ENCODE results near the gene FHIP1B. TPM values are rescaled to one million over a fixed set of nuclear protein-coding genes. Genes with fewer than 3 reads are reported as not detected.

FHIP1B gene
- total RNA-seq, 2 donors from 2014 or later: 26.7 to 37.6 TPM

- no peak for TF ChIP-seq CTCF (IDR thresholded peaks at IDR 0.05)
- no peak for DNase-seq (ENCODE audit: low spot score)
- Histone ChIP-seq H3K9me3 (no peaks in the 10 kb centered on the region), H3K4me1 (no peaks in the 10 kb centered on the region), H3K27me3 (no peaks in the 10 kb centered on the region), H3K36me3 (no peaks in the 10 kb centered on the region), H3K27ac (no peak overlapping the region), H3K4me3 (no peak overlapping the region)
Measured at GRCh38 chr11:6197466-6198200, 36.8 kb downstream of the FHIP1B start.

- Histone ChIP-seq H3K27ac (no peak overlapping the region), H3K9me3 (no peaks in the 10 kb centered on the region), H3K4me3 (no peak overlapping the region), H3K4me1 (no peaks in the 10 kb centered on the region), H3K36me3 (no peaks in the 10 kb centered on the region), H3K27me3 (no peaks in the 10 kb centered on the region)
- no peak for TF ChIP-seq CTCF (IDR thresholded peaks at IDR 0.05)
- DNase-seq (ENCODE audit: low spot score): no peak
Measured at GRCh38 chr11:6196396-6196795, 38.0 kb downstream of the FHIP1B start.

- H3K4me3 ChIP-seq: no peak overlapping the region
- H3K27me3 ChIP-seq: no peaks in the 10 kb centered on the region
- TF ChIP-seq CTCF (IDR thresholded peaks at IDR 0.05): no peak
- no peaks in the 10 kb centered on the region for H3K4me1 ChIP-seq
- no peaks in the 10 kb centered on the region for H3K9me3 ChIP-seq
- no peak overlapping the region for H3K27ac ChIP-seq
- no peak for DNase-seq (ENCODE audit: low spot score)
- H3K36me3 ChIP-seq: no peaks in the 10 kb centered on the region
Measured at GRCh38 chr11:6194065-6194581, 40.3 kb downstream of the FHIP1B start.

- no peaks in the 10 kb centered on the region for H3K36me3 ChIP-seq
- H3K27me3 ChIP-seq: no peaks in the 10 kb centered on the region
- no peak overlapping the region for H3K27ac ChIP-seq
- no peaks in the 10 kb centered on the region for H3K9me3 ChIP-seq
- DNase-seq (ENCODE audit: low spot score): no peak
- H3K4me1 ChIP-seq: no peaks in the 10 kb centered on the region
- no peak for TF ChIP-seq CTCF (IDR thresholded peaks at IDR 0.05)
- H3K4me3 ChIP-seq: no peak overlapping the region
Measured at GRCh38 chr11:6191742-6192141, 42.7 kb downstream of the FHIP1B start.

- Histone ChIP-seq H3K9me3 (no peaks in the 10 kb centered on the region), H3K4me3 (no peak overlapping the region), H3K27me3 (no peaks in the 10 kb centered on the region), H3K27ac (no peak overlapping the region), H3K4me1 (no peaks in the 10 kb centered on the region), H3K36me3 (no peaks in the 10 kb centered on the region)
- DNase-seq (ENCODE audit: low spot score): no peak
- TF ChIP-seq CTCF (IDR thresholded peaks at IDR 0.05): no peak
Measured at GRCh38 chr11:6175440-6175839, 59.0 kb downstream of the FHIP1B start.

GRCh38 chr11:6170226-6170625 is 64.2 kb downstream of the FHIP1B start, which contains the start of gene OR52B2:
OR52B2 (minus strand) TSS chr11:6170326; CDS start chr11:6170326, 0 bp downstream.
- TF ChIP-seq CTCF (IDR thresholded peaks at IDR 0.05): no peak
- H3K27ac ChIP-seq: no peak within 1 kb of the TSS
- no peak for DNase-seq (ENCODE audit: low spot score)

More at GRCh38 chr11:6170226-6170625, 64.2 kb downstream of the FHIP1B start, which contains the start of gene OR52B2:
- H3K4me3 ChIP-seq: no peak within 1 kb of the TSS
- H3K36me3 ChIP-seq: no peaks in the 10 kb centered on the region
- no peaks in the 10 kb centered on the region for H3K4me1 ChIP-seq
- no peaks in the 10 kb centered on the region for H3K27me3 ChIP-seq
- H3K9me3 ChIP-seq: peaks cover 0 to 4% of the 10 kb centered on the region in 2 donors
